Middle frontal gyrus (tissue), 1 donor: ENCODE data around the gene GPR55.

ENCODE experiments used
- DNase-seq: peaks from one replicate; pipeline ENCODE4 v3.0.0-alpha.2; 2015; ENCODE audit warnings: low spot score; ENCODE audit errors: extremely low spot score

GPR55 gene

GRCh38 chr2:230919681-230920080, 5.4 kb downstream of the GPR55 start:
- no peak for DNase-seq

GRCh38 chr2:230919240-230919639, 5.8 kb downstream of the GPR55 start:
- DNase-seq, result no peak

GRCh38 chr2:230916218-230916617, 8.8 kb downstream of the GPR55 start:
- DNase-seq, result no peak

- no peak for DNase-seq
Observed at GRCh38 chr2:230915319-230915718, 9.7 kb downstream of the GPR55 start.

GRCh38 chr2:230914886-230915285, 10.2 kb downstream of the GPR55 start:
- DNase-seq, result no peak

- no peak for DNase-seq
Observed at GRCh38 chr2:230913406-230914143, 11.5 kb downstream of the GPR55 start.

GRCh38 chr2:230912724-230913123, 12.3 kb downstream of the GPR55 start:
- DNase-seq, result no peak

- DNase-seq, result no peak
Observed at GRCh38 chr2:230912046-230912445, 13.0 kb downstream of the GPR55 start.

- DNase-seq, result no peak
Observed at GRCh38 chr2:230910546-230911177, 14.4 kb downstream of the GPR55 start.

GRCh38 chr2:230909841-230910545, 15.0 kb downstream of the GPR55 start:
- DNase-seq, result no peak

- DNase-seq, result no peak
Observed at GRCh38 chr2:230908595-230909191, 16.3 kb downstream of the GPR55 start.

- DNase-seq, result no peak
Observed at GRCh38 chr2:230908092-230908594, 16.9 kb downstream of the GPR55 start.

- DNase-seq, result no peak
Observed at GRCh38 chr2:230907361-230908091, 17.5 kb downstream of the GPR55 start.

GRCh38 chr2:230906471-230907230, 18.4 kb downstream of the GPR55 start:
- no peak for DNase-seq

- no peak for DNase-seq
Observed at GRCh38 chr2:230905448-230906421, 19.3 kb downstream of the GPR55 start.

- no peak for DNase-seq
Observed at GRCh38 chr2:230904856-230905447, 20.1 kb downstream of the GPR55 start.

GRCh38 chr2:230903231-230904150, 21.6 kb downstream of the GPR55 start:
- DNase-seq, result no peak
